HepG2 (cell line): Measurements from ENCODE around the gene SERINC1. TPM values are rescaled to one million over a fixed set of nuclear protein-coding genes. Genes with fewer than 3 reads are reported as not detected.

Experiments
- DPF2 ChIP-seq: sonication (generic); formaldehyde crosslinking; IDR thresholded peaks from 2 replicates; pipeline ENCODE4 v1.4.0; 2020; ENCODE audit warnings: mild to moderate bottlenecking, low read depth, missing genetic modification reagents, borderline replicate concordance
- GATA4 ChIP-seq: sonication (generic); IDR thresholded peaks from 2 replicates; pipeline ENCODE4 v1.6.1; 2016; ENCODE audit warnings: antibody characterized with exemption, low read depth, borderline replicate concordance
- IRF2 ChIP-seq: IDR thresholded peaks from 2 replicates; pipeline ENCODE4 v1.6.1; 2018; ENCODE audit warnings: missing genetic modification reagents, missing compliant biosample characterization
- ISL2 ChIP-seq: sonication (generic); formaldehyde crosslinking; IDR thresholded peaks from 2 replicates; pipeline ENCODE4 v1.5.0; 2020; ENCODE audit warnings: missing genetic modification reagents
- MAX ChIP-seq: IDR thresholded peaks from 2 replicates; pipeline ENCODE4 v1.6.1; 2012; ENCODE audit warnings: inconsistent platforms
- MAZ ChIP-seq, 2 experiments: sonication (generic) in 1 of 2; formaldehyde crosslinking in 1 of 2; IDR thresholded peaks; 2 replicates each; pipeline versions ENCODE4 v1.5.0 to v1.6.1; 2012 to 2020; ENCODE audit warnings: low read depth in 2 of 2, mild to moderate bottlenecking in 2 of 2, borderline replicate concordance in 1 of 2, improper control_type of control experiment in 1 of 2, low read length in 1 of 2, missing genetic modification reagents in 1 of 2, moderate library complexity in 1 of 2
- MYNN ChIP-seq: sonication (generic); formaldehyde crosslinking; IDR thresholded peaks from 2 replicates; pipeline ENCODE4 v1.4.0; 2020; ENCODE audit warnings: mild to moderate bottlenecking, low read depth, missing genetic modification reagents
- NR2C2 ChIP-seq: sonication (generic); formaldehyde crosslinking; IDR thresholded peaks from 2 replicates; pipeline ENCODE4 v1.4.0; 2020; ENCODE audit warnings: missing genetic modification reagents, mild to moderate bottlenecking, moderate library complexity, borderline replicate concordance
- NRL ChIP-seq: sonication (generic); formaldehyde crosslinking; IDR thresholded peaks from 2 replicates; pipeline ENCODE4 v1.5.0; 2020; ENCODE audit warnings: missing genetic modification reagents, mild to moderate bottlenecking, moderate library complexity, borderline replicate concordance
- PAX8 ChIP-seq: sonication (generic); formaldehyde crosslinking; IDR thresholded peaks from 2 replicates; pipeline ENCODE4 v1.8.0; 2022; ENCODE audit warnings: mild to moderate bottlenecking, missing genetic modification reagents, borderline replicate concordance
- PRDM10 ChIP-seq: sonication (generic); formaldehyde crosslinking; IDR thresholded peaks from 2 replicates; pipeline ENCODE4 v1.4.0; 2020; ENCODE audit warnings: low read depth, missing genetic modification reagents
- PREB ChIP-seq: sonication (generic); formaldehyde crosslinking; IDR thresholded peaks from 2 replicates; pipeline ENCODE4 v1.4.0; 2020; ENCODE audit warnings: missing genetic modification reagents
- ZNF10 ChIP-seq: sonication (generic); formaldehyde crosslinking; IDR thresholded peaks from 2 replicates; pipeline ENCODE4 v1.4.0; 2020; ENCODE audit warnings: mild to moderate bottlenecking, low read depth, missing genetic modification reagents, borderline replicate concordance
- ZNF232 ChIP-seq: sonication (generic); formaldehyde crosslinking; IDR thresholded peaks from 2 replicates; pipeline ENCODE4 v1.4.0; 2020; ENCODE audit warnings: missing genetic modification reagents, borderline replicate concordance
- ZNF33A ChIP-seq: sonication (generic); formaldehyde crosslinking; IDR thresholded peaks from 2 replicates; pipeline ENCODE4 v1.5.1; 2020; ENCODE audit warnings: missing genetic modification reagents, mild to moderate bottlenecking, moderate library complexity, borderline replicate concordance
- ZNF343 ChIP-seq: sonication (generic); formaldehyde crosslinking; IDR thresholded peaks from 2 replicates; pipeline ENCODE4 v1.4.0; 2020; ENCODE audit warnings: mild to moderate bottlenecking, missing genetic modification reagents
- ZNF512B ChIP-seq: sonication (generic); formaldehyde crosslinking; IDR thresholded peaks from 2 replicates; pipeline ENCODE4 v1.5.1; 2020; ENCODE audit warnings: missing genetic modification reagents, mild to moderate bottlenecking, borderline replicate concordance
- ZNF550 ChIP-seq: sonication (generic); formaldehyde crosslinking; IDR thresholded peaks from 2 replicates; pipeline ENCODE4 v1.4.0; 2020; ENCODE audit warnings: mild to moderate bottlenecking, missing genetic modification reagents, borderline replicate concordance
- polyA plus RNA-seq, 8 experiments: library from polyadenylated mRNA; depleted of rRNA in 3 of 8; stranded (reverse) in 7 of 8; unstranded in 1 of 8; fragments of >200 nt; fragmentation: Illumina TruSeq in 4 of 8; extraction: Trizol in 4 of 8; gene quantifications; 2 replicates each; pipeline versions ENCODE4 v1.2.1 to v1.2.3, GENCODE V29; 2011 to 2016; ENCODE audit warnings: low read depth in 4 of 8, missing spikeins in 1 of 8, mixed read lengths in 1 of 8; ENCODE audit not compliant: insufficient read depth in 1 of 8
- total RNA-seq, 5 experiments: library from RNA; depleted of rRNA; stranded (reverse); fragments of >200 nt; fragmentation: Illumina TruSeq; extraction: Trizol; gene quantifications; 2 replicates each; pipeline ENCODE4 v1.2.3, GENCODE V29; 2016; ENCODE audit warnings: low read depth in 1 of 5

SERINC1 gene
- total and polyA plus RNA-seq, 2 of the 13 experiments (the other 11 are each of a cell fraction or from before 2014, with no cell fraction given) = 93.5 to 112 TPM

DNA sequence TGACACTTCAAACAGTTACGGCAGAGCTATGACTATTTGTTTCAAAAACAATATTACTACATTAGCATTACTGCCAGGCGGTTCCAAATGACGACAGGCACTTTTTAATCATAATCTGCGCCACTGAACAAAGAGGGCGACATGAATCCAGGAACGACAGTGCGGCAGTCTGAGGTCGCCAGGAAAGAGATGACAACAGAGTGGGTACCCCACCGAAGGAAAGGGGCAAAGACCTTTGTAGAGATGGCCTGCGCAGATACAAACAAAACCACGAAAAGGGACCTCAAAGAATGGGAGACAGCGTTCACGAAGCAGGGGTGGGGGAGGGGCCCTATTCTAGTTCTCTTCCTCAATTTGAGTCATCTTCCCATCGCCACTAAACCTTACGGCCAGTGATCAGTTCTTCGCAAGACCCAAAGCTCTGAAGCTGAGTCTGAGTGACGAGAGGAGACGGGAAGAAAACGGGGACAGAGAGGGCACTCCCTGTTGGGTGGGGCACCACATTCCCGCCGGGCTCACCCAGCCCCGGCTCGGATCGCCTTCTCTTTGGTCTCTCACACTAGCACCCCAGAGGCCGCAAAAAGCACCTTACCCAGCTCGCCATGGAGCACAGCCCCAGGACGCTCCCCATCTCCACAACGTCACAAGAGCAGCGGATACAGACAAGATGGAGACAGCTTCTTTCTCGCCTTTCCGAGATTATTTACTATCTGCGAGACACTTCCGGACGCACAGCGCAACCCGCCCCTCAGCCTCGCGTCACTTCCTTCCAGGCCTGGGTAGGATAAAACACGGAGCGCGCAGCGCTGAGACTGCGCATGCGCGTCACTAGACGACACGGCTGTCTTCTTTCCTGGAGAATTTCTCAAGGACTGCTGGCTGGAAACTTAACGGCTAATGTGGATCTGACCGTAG, at the start of gene SERINC1 (continued):
- TF ChIP-seq ZNF33A (CRISPR knock-in tag) = no peak
- no peak for TF ChIP-seq PREB (CRISPR knock-in tag)
- peak; percentile 72 for TF ChIP-seq MAX
- peak; percentile 59; the same call in 1 of the 2 replicates for TF ChIP-seq NR2C2 (CRISPR knock-in tag)
- TF ChIP-seq DPF2 (CRISPR knock-in tag) = peak; percentile 35; the same call in 1 of the 2 replicates
- TF ChIP-seq ZNF550 = 0 out of 2 replicates have a peak, but pooled peaks have one; percentile 54
- TF ChIP-seq ZNF343 (CRISPR knock-in tag) = 0 out of 2 replicates have a peak, but pooled peaks have one; percentile 87
- TF ChIP-seq ZNF232 (CRISPR knock-in tag) = 0 out of 2 replicates have a peak, but pooled peaks have one; percentile 68
- peak; percentile 44; the same call in 1 of the 2 replicates for TF ChIP-seq MAZ (IDR thresholded peaks at IDR 0.05; ENCODE audit: borderline replicate concordance, low read depth, low read length)
- TF ChIP-seq MAZ (CRISPR knock-in tag; IDR thresholded peaks at IDR 0.05; ENCODE audit: low read depth) = peak; percentile 67; the same call in 1 of the 2 replicates
- TF ChIP-seq ZNF10 (CRISPR knock-in tag) = 0 out of 2 replicates have a peak, but pooled peaks have one; percentile 42
- peak; percentile 87; the same call in 1 of the 2 replicates for TF ChIP-seq NRL (CRISPR knock-in tag)
- TF ChIP-seq ISL2 = peak; percentile 72; the same call in 1 of the 2 replicates
- TF ChIP-seq PRDM10 = peak; percentile 34; the same call in 1 of the 2 replicates
- peak; percentile 39; the same call in 1 of the 2 replicates for TF ChIP-seq IRF2 (CRISPR knock-in tag)
- TF ChIP-seq ZNF512B (CRISPR knock-in tag) = 0 out of 2 replicates have a peak, but pooled peaks have one; percentile 15
- no peak; the same call in 1 of the 2 replicates for TF ChIP-seq MYNN (CRISPR knock-in tag)
- peak; percentile 81; the same call in 1 of the 2 replicates for TF ChIP-seq PAX8 (CRISPR knock-in tag)
- TF ChIP-seq GATA4 = peak; percentile 60; the same call in 1 of the 2 replicates
